ENCODE measurements around the gene CBX3.

CBX3 gene

GRCh38 chr7:26200444-26201246, 900 bp upstream of the CBX3 start, which contains the start of gene HNRNPA2B1:
Gene HNRNPA2B1 (minus strand): TSS chr7:26200746. CDS start chr7:26200577, 169 bp downstream.
- peak; percentile 85 for ATAC-seq
- peaks cover 54% of the 10 kb centered on the region for H3K4me1 Mint-ChIP-seq

GRCh38 chr7:26202019-26202990, 760 bp downstream of the CBX3 start:
- Mint-ChIP-seq H3K4me3 (peak overlapping the region; percentile 100), H3K4me1 (peaks cover 54% of the 10 kb centered on the region), H3K9me3 (no peaks in the 10 kb centered on the region), H3K27ac (peak overlapping the region; percentile 100), H3K27me3 (no peaks in the 10 kb centered on the region), H3K36me3 (peaks cover 53% of the 10 kb centered on the region)
- peak; percentile 4 for ATAC-seq

More at GRCh38 chr7:26200444-26201246, 900 bp upstream of the CBX3 start, which contains the start of gene HNRNPA2B1:
- Mint-ChIP-seq H3K4me3 (peak within 1 kb of the TSS; percentile 100), H3K36me3 (peaks cover 55% of the 10 kb centered on the region), H3K9me3 (no peaks in the 10 kb centered on the region), H3K27ac (peak within 1 kb of the TSS; percentile 100), H3K27me3 (no peaks in the 10 kb centered on the region)

DNA sequence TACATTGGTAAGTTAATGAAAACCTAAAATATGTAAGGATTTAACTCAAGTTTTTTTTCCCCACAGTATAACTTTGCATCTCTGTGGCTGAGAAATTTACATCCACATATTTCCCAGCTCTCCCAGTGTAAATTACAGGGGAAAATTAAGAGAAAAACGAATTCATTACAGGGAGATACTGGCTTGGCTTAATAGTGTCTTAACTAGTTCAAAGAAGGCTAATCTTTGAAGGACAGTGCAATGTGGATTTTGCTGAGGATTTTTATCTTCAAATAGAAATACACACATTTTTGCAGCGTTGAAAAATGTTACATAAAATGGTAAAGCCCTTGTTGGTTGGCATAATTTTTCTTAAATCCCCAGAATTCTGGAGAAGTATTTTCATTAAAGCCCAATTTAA, 1.5 kb downstream of the CBX3 start:
- ATAC-seq: no peak
- H3K27ac Mint-ChIP-seq: peak overlapping the region; percentile 100
- H3K9me3 Mint-ChIP-seq: no peaks in the 10 kb centered on the region
- H3K36me3 Mint-ChIP-seq: peaks cover 54% of the 10 kb centered on the region
- no peaks in the 10 kb centered on the region for H3K27me3 Mint-ChIP-seq
- peaks cover 54% of the 10 kb centered on the region for H3K4me1 Mint-ChIP-seq
- H3K4me3 Mint-ChIP-seq: peak overlapping the region; percentile 86

DNA sequence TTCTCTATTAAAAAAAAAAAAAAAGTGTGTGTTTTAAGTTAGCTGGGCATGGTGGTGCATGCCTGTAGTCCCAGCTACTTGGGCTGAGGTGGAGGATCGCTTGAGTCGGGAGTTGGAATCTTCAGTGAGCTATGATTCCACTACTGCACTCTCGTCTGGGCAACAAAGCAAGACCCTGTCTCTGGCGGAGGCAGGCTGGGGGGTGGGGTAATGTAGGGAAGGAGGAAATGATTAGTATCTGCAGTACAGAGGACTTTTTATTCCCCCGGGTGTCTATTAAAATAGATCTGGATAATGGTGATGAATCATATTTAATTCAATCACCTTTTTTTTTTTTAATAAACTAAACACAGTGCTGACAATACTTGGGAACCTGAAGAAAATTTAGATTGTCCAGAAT, 6.5 kb downstream of the CBX3 start:
- H3K4me3 Mint-ChIP-seq: no peak overlapping the region
- H3K27me3 Mint-ChIP-seq: no peaks in the 10 kb centered on the region
- H3K36me3 Mint-ChIP-seq: peaks cover 56% of the 10 kb centered on the region
- no peak for ATAC-seq
- peaks cover 50% of the 10 kb centered on the region for H3K4me1 Mint-ChIP-seq
- H3K9me3 Mint-ChIP-seq: no peaks in the 10 kb centered on the region
- no peak overlapping the region for H3K27ac Mint-ChIP-seq

DNA sequence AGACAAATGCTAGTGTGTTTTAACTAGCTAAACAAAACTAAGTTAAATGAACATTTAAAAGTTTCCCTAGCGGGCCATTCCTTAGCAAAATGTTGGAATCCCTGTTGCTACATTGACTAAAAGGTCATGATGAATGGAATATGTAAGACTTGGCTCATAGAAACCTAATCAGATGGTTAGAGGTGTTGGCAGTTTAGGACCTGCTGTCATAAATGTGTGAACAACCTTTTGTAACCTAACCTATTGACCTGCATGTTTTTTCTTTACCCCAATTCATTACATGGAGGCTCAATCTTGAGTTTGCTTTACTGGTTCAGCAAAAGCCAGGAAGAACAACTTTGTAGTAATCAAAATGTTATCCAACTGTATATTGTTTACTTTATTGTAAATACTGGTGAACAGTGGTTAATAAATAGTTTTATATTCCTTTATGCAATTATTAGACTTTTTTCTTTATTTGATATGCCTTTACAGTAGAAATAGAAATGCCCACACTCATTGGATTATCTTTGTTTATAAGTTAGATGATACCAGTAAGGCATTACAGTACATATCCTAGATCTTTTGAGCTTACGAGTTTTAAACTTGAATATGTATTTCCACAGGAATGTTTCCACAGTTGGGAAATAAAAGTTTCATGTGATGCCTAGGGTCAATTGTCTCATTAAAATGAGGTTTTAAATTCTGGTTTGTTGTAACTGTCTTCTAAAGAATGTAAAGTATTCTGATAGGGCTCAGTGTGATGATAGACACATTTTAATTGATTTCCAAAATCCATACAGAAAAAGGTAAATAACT, 11.6 kb downstream of the CBX3 start:
- ATAC-seq: no peak
- Mint-ChIP-seq H3K4me1 (peaks cover 7% of the 10 kb centered on the region), H3K36me3 (peaks cover 34% of the 10 kb centered on the region), H3K27ac (no peak overlapping the region), H3K9me3 (no peaks in the 10 kb centered on the region), H3K4me3 (no peak overlapping the region), H3K27me3 (no peaks in the 10 kb centered on the region)

- Mint-ChIP-seq H3K27me3 (no peaks in the 10 kb centered on the region), H3K4me3 (no peak overlapping the region), H3K36me3 (peaks cover 30% of the 10 kb centered on the region), H3K27ac (no peak overlapping the region), H3K9me3 (no peaks in the 10 kb centered on the region), H3K4me1 (peaks cover 6% of the 10 kb centered on the region)
- ATAC-seq: no peak
Observed at GRCh38 chr7:26213807-26214515, 12.4 kb downstream of the CBX3 start.

- peaks cover 18% of the 10 kb centered on the region for H3K36me3 Mint-ChIP-seq
- no peak overlapping the region for H3K27ac Mint-ChIP-seq
- H3K4me3 Mint-ChIP-seq: no peak overlapping the region
Observed at GRCh38 chr7:26216049-26216448, 14.5 kb downstream of the CBX3 start.

DNA sequence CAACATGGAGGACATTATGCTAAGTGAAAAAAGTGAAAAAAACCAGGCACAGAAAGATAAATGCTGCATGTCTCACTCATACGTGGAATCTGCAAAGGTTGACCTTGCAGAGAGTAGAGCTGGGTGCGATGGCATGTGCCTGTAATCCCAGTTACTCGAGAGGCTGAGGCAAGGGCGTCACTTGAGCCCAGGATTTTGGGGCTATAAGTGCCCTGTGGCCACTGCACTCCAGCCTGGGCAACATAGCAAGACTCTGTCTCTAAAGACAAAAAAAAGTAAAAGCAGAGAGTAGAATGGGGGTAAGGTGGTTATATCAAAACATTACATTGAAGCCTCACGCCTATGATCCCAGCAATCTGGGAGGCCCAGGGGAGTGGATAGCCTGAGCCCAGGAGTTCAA, 22.8 kb downstream of the CBX3 start:
- Mint-ChIP-seq H3K4me3 (no peak overlapping the region), H3K27me3 (no peaks in the 10 kb centered on the region), H3K27ac (no peak overlapping the region), H3K4me1 (no peaks in the 10 kb centered on the region), H3K9me3 (no peaks in the 10 kb centered on the region), H3K36me3 (no peaks in the 10 kb centered on the region)
- ATAC-seq: no peak

More at GRCh38 chr7:26216049-26216448, 14.5 kb downstream of the CBX3 start:
- H3K9me3 Mint-ChIP-seq: no peaks in the 10 kb centered on the region
- no peak for ATAC-seq
- H3K4me1 Mint-ChIP-seq: peaks cover 6% of the 10 kb centered on the region
- no peaks in the 10 kb centered on the region for H3K27me3 Mint-ChIP-seq

DNA sequence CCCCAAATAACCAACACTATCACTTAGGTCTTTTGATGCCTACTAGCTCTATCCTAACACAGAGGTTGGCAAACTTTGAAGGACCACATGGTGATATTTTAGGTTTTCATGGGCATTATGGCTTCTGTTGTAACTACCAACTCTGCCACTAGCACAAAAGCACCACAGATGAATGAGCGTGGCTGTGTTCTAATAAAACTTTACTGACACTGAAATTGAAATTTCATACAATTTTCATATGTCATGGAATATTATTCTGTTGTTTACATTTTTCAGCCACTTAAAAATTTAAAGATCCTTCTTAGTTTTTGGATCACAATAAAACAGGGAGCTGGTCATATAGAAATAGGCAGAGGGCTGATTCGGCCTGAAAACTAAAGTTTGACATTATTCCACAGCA, 26.4 kb downstream of the CBX3 start:
- Mint-ChIP-seq H3K36me3 (no peaks in the 10 kb centered on the region), H3K4me3 (no peak overlapping the region), H3K9me3 (no peaks in the 10 kb centered on the region), H3K27me3 (no peaks in the 10 kb centered on the region), H3K27ac (no peak overlapping the region), H3K4me1 (no peaks in the 10 kb centered on the region)
- no peak for ATAC-seq

- no peaks in the 10 kb centered on the region for H3K27me3 Mint-ChIP-seq
- H3K9me3 Mint-ChIP-seq: no peaks in the 10 kb centered on the region
- no peaks in the 10 kb centered on the region for H3K36me3 Mint-ChIP-seq
- H3K27ac Mint-ChIP-seq: no peak overlapping the region
- no peak overlapping the region for H3K4me3 Mint-ChIP-seq
- ATAC-seq: no peak
- no peaks in the 10 kb centered on the region for H3K4me1 Mint-ChIP-seq
Observed at GRCh38 chr7:26233902-26234511, 32.5 kb downstream of the CBX3 start.

GRCh38 chr7:26237035-26237807, 35.7 kb downstream of the CBX3 start:
- H3K4me1 Mint-ChIP-seq: no peaks in the 10 kb centered on the region
- no peaks in the 10 kb centered on the region for H3K27me3 Mint-ChIP-seq
- H3K36me3 Mint-ChIP-seq: no peaks in the 10 kb centered on the region
- no peak for ATAC-seq
- no peaks in the 10 kb centered on the region for H3K9me3 Mint-ChIP-seq
- H3K27ac Mint-ChIP-seq: no peak overlapping the region
- H3K4me3 Mint-ChIP-seq: no peak overlapping the region

DNA sequence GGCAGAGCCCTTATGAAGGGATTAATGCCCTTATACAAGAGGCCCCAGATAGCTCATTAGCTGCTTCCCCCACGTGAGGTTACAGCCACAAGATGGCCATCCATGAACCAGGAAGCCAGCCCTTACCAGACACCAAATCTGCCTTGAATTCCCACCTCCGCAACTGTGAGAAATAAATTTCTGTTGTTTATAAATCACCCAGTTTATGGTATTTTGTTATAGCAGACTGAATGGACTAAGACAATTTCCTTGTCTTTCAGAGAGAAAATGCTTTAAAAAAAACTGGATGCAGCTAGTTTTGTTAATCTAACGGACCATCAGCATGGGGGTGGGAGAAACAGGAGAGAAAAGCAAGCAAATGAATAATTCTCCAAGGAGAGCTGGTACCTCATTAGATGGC, 36.5 kb downstream of the CBX3 start:
- no peak overlapping the region for H3K27ac Mint-ChIP-seq
- H3K36me3 Mint-ChIP-seq: no peaks in the 10 kb centered on the region
- no peaks in the 10 kb centered on the region for H3K9me3 Mint-ChIP-seq
- ATAC-seq: no peak
- H3K4me3 Mint-ChIP-seq: no peak overlapping the region
- no peaks in the 10 kb centered on the region for H3K4me1 Mint-ChIP-seq
- no peaks in the 10 kb centered on the region for H3K27me3 Mint-ChIP-seq

- ATAC-seq: no peak
- no peaks in the 10 kb centered on the region for H3K27me3 Mint-ChIP-seq
- no peaks in the 10 kb centered on the region for H3K9me3 Mint-ChIP-seq
- H3K27ac Mint-ChIP-seq: no peak overlapping the region
- no peaks in the 10 kb centered on the region for H3K36me3 Mint-ChIP-seq
- H3K4me3 Mint-ChIP-seq: no peak overlapping the region
- H3K4me1 Mint-ChIP-seq: no peaks in the 10 kb centered on the region
Observed at GRCh38 chr7:26245150-26245549, 43.6 kb downstream of the CBX3 start.
